ENCODE data around the gene FBN2. TPM values are rescaled to one million over a fixed set of nuclear protein-coding genes. Genes with fewer than 3 reads are reported as not detected.

FBN2 gene
- total RNA-seq, 4 donors from 2014 or later: 5.4 to 14.9 (median 10.1) TPM

GRCh38 chr5:128253880-128254279 is 284.2 kb downstream of the FBN2 start:
- Histone ChIP-seq H3K9me3 (no peaks in the 10 kb centered on the region), H3K27me3 (no peaks in the 10 kb centered on the region), H3K4me1 (peaks cover 0 to 20% (median 5%) of the 10 kb centered on the region in 4 donors), H3K4me3 (no peak overlapping the region), H3K27ac (replicated peaks in 1 of 4) (no peak overlapping the region), H3K36me3 (no peaks in the 10 kb centered on the region)
- no peak for DNase-seq (ENCODE audit: extremely low spot score)
- WGBS: 89% methylated on average over 5 of the region's 7 CpGs
- intact Hi-C loops (cut with DNase I): no loop called here
- TF ChIP-seq POLR2A (IDR thresholded peaks at IDR 0.05; ENCODE audit: low read depth): no peak
- no peak for TF ChIP-seq CTCF (IDR thresholded peaks at IDR 0.05)
- no peak for TF ChIP-seq EP300 (IDR thresholded peaks at IDR 0.05)
- no peak for TF ChIP-seq POLR2AphosphoS5 (IDR thresholded peaks at IDR 0.05)

- Histone ChIP-seq H3K9me3 (no peaks in the 10 kb centered on the region), H3K27me3 (no peaks in the 10 kb centered on the region), H3K36me3 (no peaks in the 10 kb centered on the region), H3K27ac (replicated peaks in 1 of 4) (no peak overlapping the region), H3K4me1 (peaks cover 0 to 20% (median 5%) of the 10 kb centered on the region in 4 donors), H3K4me3 (no peak overlapping the region)
- intact Hi-C loops (cut with DNase I): no loop called here
- WGBS: 58% methylated on average over 5 of the region's 5 CpGs
- TF ChIP-seq EP300 (IDR thresholded peaks at IDR 0.05) (no peak), CTCF (IDR thresholded peaks at IDR 0.05) (no peak), POLR2AphosphoS5 (IDR thresholded peaks at IDR 0.05) (no peak), POLR2A (IDR thresholded peaks at IDR 0.05; ENCODE audit: low read depth) (no peak)
- DNase-seq (ENCODE audit: extremely low spot score): no peak
Observed at GRCh38 chr5:128253161-128253560, 284.9 kb downstream of the FBN2 start.

GRCh38 chr5:128252756-128253155 is 285.3 kb downstream of the FBN2 start:
- Histone ChIP-seq H3K27ac (replicated peaks in 1 of 4) (no peak overlapping the region), H3K9me3 (no peaks in the 10 kb centered on the region), H3K36me3 (no peaks in the 10 kb centered on the region), H3K4me1 (peaks cover 0 to 20% (median 5%) of the 10 kb centered on the region in 4 donors), H3K4me3 (no peak overlapping the region), H3K27me3 (no peaks in the 10 kb centered on the region)
- DNase-seq (ENCODE audit: extremely low spot score): no peak
- TF ChIP-seq POLR2AphosphoS5 (IDR thresholded peaks at IDR 0.05) (no peak), CTCF (IDR thresholded peaks at IDR 0.05) (no peak)
- intact Hi-C loops (cut with DNase I): no loop called here
- 43% methylated on average over 2 of the region's 2 CpGs for WGBS

GRCh38 chr5:128252196-128252595 is 285.8 kb downstream of the FBN2 start:
- Histone ChIP-seq H3K36me3 (no peaks in the 10 kb centered on the region), H3K9me3 (no peaks in the 10 kb centered on the region), H3K27ac (replicated peaks in 1 of 4) (no peak overlapping the region), H3K4me1 (peaks cover 0 to 16% (median 4%) of the 10 kb centered on the region in 4 donors), H3K4me3 (no peak overlapping the region), H3K27me3 (no peaks in the 10 kb centered on the region)
- WGBS: 90% methylated on average over 1 of the region's 1 CpG
- intact Hi-C loops (cut with DNase I): no loop called here
- TF ChIP-seq EP300 (IDR thresholded peaks at IDR 0.05): no peak
- no peak for TF ChIP-seq POLR2AphosphoS5 (IDR thresholded peaks at IDR 0.05)
- TF ChIP-seq CTCF (IDR thresholded peaks at IDR 0.05): no peak
- TF ChIP-seq POLR2A (IDR thresholded peaks at IDR 0.05; ENCODE audit: low read depth): no peak
- DNase-seq (ENCODE audit: extremely low spot score): no peak

- Histone ChIP-seq H3K27ac (replicated peaks in 1 of 4) (no peak overlapping the region), H3K9me3 (no peaks in the 10 kb centered on the region), H3K27me3 (no peaks in the 10 kb centered on the region), H3K4me3 (no peak overlapping the region), H3K36me3 (no peaks in the 10 kb centered on the region), H3K4me1 (no peaks in the 10 kb centered on the region)
- no peak for DNase-seq (ENCODE audit: extremely low spot score)
- 86% methylated on average over 4 of the region's 4 CpGs for WGBS
- no peak for TF ChIP-seq POLR2AphosphoS5 (IDR thresholded peaks at IDR 0.05)
- no peak for TF ChIP-seq CTCF (IDR thresholded peaks at IDR 0.05)
- no peak for TF ChIP-seq POLR2A (IDR thresholded peaks at IDR 0.05; ENCODE audit: low read depth)
- no peak for TF ChIP-seq EP300 (IDR thresholded peaks at IDR 0.05)
- intact Hi-C loops (cut with DNase I): no loop called here
Observed at GRCh38 chr5:128245974-128246373, 292.1 kb downstream of the FBN2 start.

Data from esophagus muscularis mucosa (tissue), 4 donors.